Skeletal muscle tissue (tissue), 4 donors: Measurements from ENCODE around the gene MIER2. TPM values are rescaled to one million over a fixed set of nuclear protein-coding genes. Genes with fewer than 3 reads are reported as not detected.
"Not testable (repeated sequence)": the region's sequence is repeated elsewhere in the genome, so short reads cannot be mapped to it uniquely, and the experiment has no call there.

ENCODE experiments used
- H3K27ac ChIP-seq: one replicate; pipeline ENCODE4 v1.7.0; 2013; ENCODE audit warnings: mild to moderate bottlenecking, low read depth, low read length, inconsistent platforms
- H3K27me3 ChIP-seq, 3 donors: one replicate each; pipeline ENCODE4 v1.7.0; 2013; ENCODE audit warnings: low read length in 3 of 3; ENCODE audit not compliant: control insufficient read depth in 3 of 3, insufficient read depth in 3 of 3
- H3K36me3 ChIP-seq, 3 donors: one replicate each; pipeline ENCODE4 v1.7.0; 2013; ENCODE audit warnings: low read length in 3 of 3; ENCODE audit not compliant: control insufficient read depth in 3 of 3, insufficient read depth in 3 of 3
- H3K4me1 ChIP-seq, 3 donors: one replicate each; pipeline ENCODE4 v1.7.0; 2013; ENCODE audit warnings: low read length in 3 of 3, mild to moderate bottlenecking in 3 of 3; ENCODE audit not compliant: control insufficient read depth in 3 of 3, insufficient read depth in 3 of 3
- H3K4me3 ChIP-seq, 3 donors: one replicate each; pipeline ENCODE4 v1.7.0; 2013; ENCODE audit warnings: low read length in 3 of 3
- H3K9ac ChIP-seq, 3 donors: one replicate each; pipeline ENCODE4 v1.7.0; 2013; ENCODE audit warnings: low read length in 3 of 3, mild to moderate bottlenecking in 3 of 3, moderate library complexity in 2 of 3, low read depth in 1 of 3
- H3K9me3 ChIP-seq, 3 donors: one replicate each; pipeline ENCODE4 v1.7.0; 2013; ENCODE audit warnings: low read length in 3 of 3; ENCODE audit not compliant: control insufficient read depth in 3 of 3
- total RNA-seq: library from RNA; depleted of rRNA; stranded (reverse); fragments of >200 nt; gene quantifications from one replicate; pipeline ENCODE4 v1.2.3, GENCODE V29; 2014
- donor health status: Osteomylitis.

Gene MIER2
- total RNA-seq, 1 donor from 2014 or later = 3.7 TPM

- peaks cover 17 to 33% (median 18%) of the 10 kb centered on the region in 3 donors for H3K27me3 ChIP-seq
- no peak overlapping the region for H3K27ac ChIP-seq
- no peak overlapping the region for H3K4me3 ChIP-seq
- no peaks in the 10 kb centered on the region for H3K9me3 ChIP-seq
- H3K4me1 ChIP-seq = peaks cover 4 to 5% (median 5%) of the 10 kb centered on the region in 3 donors
- H3K36me3 ChIP-seq = no peaks in the 10 kb centered on the region
- no peak overlapping the region for H3K9ac ChIP-seq
Observed at GRCh38 chr19:262125-262524, 82.5 kb downstream of the MIER2 start.

GRCh38 chr19:256804-257203 lies 87.8 kb downstream of the MIER2 start:
- not testable (repeated sequence) for H3K9me3 ChIP-seq, H3K4me3 ChIP-seq, H3K27me3 ChIP-seq, H3K36me3 ChIP-seq, H3K27ac ChIP-seq, H3K4me1 ChIP-seq, H3K9ac ChIP-seq

Other genes starting within 250 kb of the MIER2 start
- gene OR4F17, start 237.7 kb downstream of the MIER2 start, total RNA-seq = not detected
- gene PLPP2, start 53.4 kb downstream of the MIER2 start, total RNA-seq = 1.0 TPM
- 0.52 TPM for gene C2CD4C, start 64.4 kb upstream of the MIER2 start, total RNA-seq
- 7.8 TPM for gene SHC2, start 116.2 kb upstream of the MIER2 start, total RNA-seq
- 2.6 TPM for gene MADCAM1, start 151.7 kb upstream of the MIER2 start, total RNA-seq
- gene TPGS1, start 162.7 kb upstream of the MIER2 start, total RNA-seq = 24.5 TPM
- 73.1 TPM for gene CDC34, start 187.0 kb upstream of the MIER2 start, total RNA-seq
- gene GZMM, start 199.3 kb upstream of the MIER2 start, total RNA-seq = not detected
- gene BSG, start 227.8 kb upstream of the MIER2 start, total RNA-seq = 144 TPM
- not detected for gene HCN2, start 245.1 kb upstream of the MIER2 start, total RNA-seq